ENCODE data around the gene SKOR2. TPM values are rescaled to one million over a fixed set of nuclear protein-coding genes. Genes with fewer than 3 reads are reported as not detected.

Gene SKOR2
- total and polyA plus RNA-seq, 2 of the 4 experiments (the other 2 are of a cell fraction), result not detected

- Histone ChIP-seq H2AK5ac (ENCODE audit: low read depth, low read length) (no peak overlapping the region), H2BK20ac (ENCODE audit: low read depth, low read length) (no peak overlapping the region), H2BK5ac (ENCODE audit: low read depth, low read length, poor library complexity, severe bottlenecking) (no peak overlapping the region), H3K18ac (ENCODE audit: low read depth, low read length) (no peak overlapping the region), H4K5ac (ENCODE audit: low read depth, low read length) (no peak overlapping the region), H3K79me1 (ENCODE audit: low read depth in 1 of 2, low read length in 2 of 2) (no peaks in the 10 kb centered on the region), H4K20me1 (ENCODE audit: insufficient read depth, low read length) (no peaks in the 10 kb centered on the region), H2BK120ac (ENCODE audit: low read depth, low read length) (no peak overlapping the region), H3K9me1 (ENCODE audit: insufficient read depth, low read length) (no peaks in the 10 kb centered on the region), H2AK9ac (replicated peaks; ENCODE audit: low read depth, low read length, poor library complexity) (no peak overlapping the region), H3K9me3 (ENCODE audit: control insufficient read depth, insufficient read depth, low read length) (no peaks in the 10 kb centered on the region), H3K4me1 (ENCODE audit: control insufficient read depth, insufficient read depth, low read length) (no peaks in the 10 kb centered on the region), H3K36me3 (ENCODE audit: control insufficient read depth, insufficient read depth, low read length) (no peaks in the 10 kb centered on the region), H3K9ac (ENCODE audit: low read depth, low read length) (no peak overlapping the region), H3K4me2 (ENCODE audit: low read depth, low read length) (no peak overlapping the region), H3K27ac (ENCODE audit: insufficient read depth, low read length) (no peak overlapping the region), H3K23ac (ENCODE audit: low read depth, low read length) (no peak overlapping the region), H4K8ac (ENCODE audit: low read depth in 2 of 2, low read length in 2 of 2) (no peak overlapping the region), H3K4me3 (ENCODE audit: insufficient read depth, low read depth, low read length) (no peak overlapping the region), H2BK15ac (ENCODE audit: low read depth, low read length) (no peak overlapping the region), H4K91ac (ENCODE audit: insufficient read depth, low read depth, low read length) (no peak overlapping the region), H3K4ac (ENCODE audit: low read depth, low read length) (no peak overlapping the region), H3K27me3 (ENCODE audit: control insufficient read depth, insufficient read depth, low read length) (no peaks in the 10 kb centered on the region), H3K56ac (ENCODE audit: extremely low read depth, insufficient read depth, low read length) (no peak overlapping the region), H3K14ac (replicated peaks; ENCODE audit: low read depth, low read length) (no peak overlapping the region), H2AFZ (replicated peaks; ENCODE audit: low read length, poor library complexity) (no peak overlapping the region)
- WGBS, 2 experiments (ENCODE audit: extremely low coverage in 2 of 2, insufficient read length in 1 of 2), result 20% methylated on average over 1 of the region's 4 CpGs; no CpG with 5 or more reads in 1 of the 2 experiments
- dilution Hi-C loops (cut with HindIII; ENCODE audit: low sequenced_read_pairs, unreplicated experiment) (no loop called here), intact Hi-C loops (cut with micrococcal nuclease) (no loop called here), in situ Hi-C loops (cut with MboI; ENCODE audit: low sequenced_read_pairs) (no loop called here)
- DNase-seq (no peak), ATAC-seq (ENCODE audit: low read depth) (no peak)
- ChIA-PET POLR2A (ENCODE audit: unreplicated experiment) (no interaction called here), CTCF (no interaction called here)
- TF ChIP-seq RAD21 (IDR thresholded peaks at IDR 0.05; ENCODE audit: low read length) (no peak), MAFK (IDR thresholded peaks at IDR 0.05; ENCODE audit: low read depth, low read length) (no peak), FOS (IDR thresholded peaks at IDR 0.05; ENCODE audit: low read depth, low read length) (no peak), BHLHE40 (IDR thresholded peaks at IDR 0.05; ENCODE audit: low read depth, low read length) (no peak), RCOR1 (IDR thresholded peaks at IDR 0.05; ENCODE audit: insufficient replicate concordance, low read length) (no peak), MAZ (IDR thresholded peaks at IDR 0.05; ENCODE audit: borderline replicate concordance, low read depth, low read length) (no peak), CHD1 (IDR thresholded peaks at IDR 0.05; ENCODE audit: low read depth, low read length) (no peak), MXI1 (IDR thresholded peaks at IDR 0.05; ENCODE audit: borderline replicate concordance, low read depth, low read length) (no peak), CTCF (conservative IDR thresholded peaks at IDR 0.05; ENCODE audit: low read depth, low read length) (no peak), NFE2L2 (IDR thresholded peaks at IDR 0.05; ENCODE audit: low read depth, low read length) (no peak), ELK1 (IDR thresholded peaks at IDR 0.05; ENCODE audit: borderline replicate concordance, low read depth, low read length) (no peak), CEBPB (IDR thresholded peaks at IDR 0.05; ENCODE audit: low read depth, low read length) (no peak), USF2 (IDR thresholded peaks at IDR 0.05; ENCODE audit: low read depth, low read length) (no peak), SMC3 (IDR thresholded peaks at IDR 0.05; ENCODE audit: low read depth, low read length) (no peak), RFX5 (IDR thresholded peaks at IDR 0.05; ENCODE audit: low read depth, low read length) (no peak)
- no TSS peak for BruUV-seq (replicated peaks)
Observed at GRCh38 chr18:47235096-47235495, 16.4 kb downstream of the SKOR2 start.

Data from IMR-90 (cell line).